GM19468 (cell line): ENCODE measurements around the gene NPTX1.

Experiments used
- ATAC-seq: cut with Tn5 transposase; IDR thresholded peaks from one replicate; pipeline ENCODE4 v1.9.1; 2021; ENCODE audit warnings: mild to moderate bottlenecking, moderate library complexity, moderate number of reproducible peaks; ENCODE audit not compliant: unreplicated experiment; ENCODE audit errors: extremely low read depth

Gene NPTX1

DNA sequence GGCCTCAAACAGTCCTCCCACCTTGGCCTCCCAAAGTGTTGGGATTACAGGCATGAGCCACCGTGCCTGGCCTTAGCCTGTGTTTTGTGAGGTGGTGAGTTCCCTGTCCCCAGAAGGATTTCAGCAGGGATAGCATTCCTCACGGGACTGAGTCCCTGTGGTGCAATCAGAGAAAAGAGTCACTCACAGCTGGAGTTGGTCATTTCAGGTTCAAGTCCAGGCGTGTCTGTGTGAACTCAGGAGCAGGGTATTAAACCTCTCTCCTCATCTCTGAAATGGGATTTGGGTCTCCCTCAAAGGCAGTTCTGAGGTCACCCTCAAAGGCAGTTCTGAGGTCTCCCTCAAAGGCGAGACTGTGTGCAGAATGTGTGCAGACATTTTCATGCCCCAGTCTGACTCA is 28.6 kb downstream of the NPTX1 start:
- no peak for ATAC-seq

GRCh38 chr17:80446645-80447405 is 29.6 kb downstream of the NPTX1 start:
- ATAC-seq = no peak

DNA sequence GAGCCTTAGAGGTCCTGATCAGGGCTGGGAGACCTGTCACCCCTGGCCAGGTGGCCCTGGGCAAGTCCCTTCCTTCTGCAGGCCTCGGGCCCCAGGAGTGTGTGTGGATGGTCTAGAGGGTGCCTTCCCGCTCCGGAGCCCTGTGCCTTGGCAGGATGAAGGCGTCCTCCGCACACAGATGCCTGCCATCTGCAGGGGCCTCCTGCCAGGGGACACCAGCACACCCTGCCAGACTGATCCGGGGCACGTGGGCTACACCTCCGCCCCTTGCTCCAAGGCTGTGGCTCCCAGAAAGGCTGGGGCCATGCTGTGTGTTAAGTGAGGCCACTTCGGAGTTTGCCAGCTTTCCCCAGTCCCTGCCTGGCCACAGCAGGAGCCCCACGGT is 30.7 kb downstream of the NPTX1 start:
- ATAC-seq = no peak

- no peak for ATAC-seq
Measured at GRCh38 chr17:80445007-80445725, 31.2 kb downstream of the NPTX1 start.

GRCh38 chr17:80444644-80444979 is 31.8 kb downstream of the NPTX1 start:
- ATAC-seq = no peak

GRCh38 chr17:80443916-80444643 is 32.3 kb downstream of the NPTX1 start:
- no peak for ATAC-seq

- no peak for ATAC-seq
Measured at GRCh38 chr17:80443498-80443897, 32.9 kb downstream of the NPTX1 start.

DNA sequence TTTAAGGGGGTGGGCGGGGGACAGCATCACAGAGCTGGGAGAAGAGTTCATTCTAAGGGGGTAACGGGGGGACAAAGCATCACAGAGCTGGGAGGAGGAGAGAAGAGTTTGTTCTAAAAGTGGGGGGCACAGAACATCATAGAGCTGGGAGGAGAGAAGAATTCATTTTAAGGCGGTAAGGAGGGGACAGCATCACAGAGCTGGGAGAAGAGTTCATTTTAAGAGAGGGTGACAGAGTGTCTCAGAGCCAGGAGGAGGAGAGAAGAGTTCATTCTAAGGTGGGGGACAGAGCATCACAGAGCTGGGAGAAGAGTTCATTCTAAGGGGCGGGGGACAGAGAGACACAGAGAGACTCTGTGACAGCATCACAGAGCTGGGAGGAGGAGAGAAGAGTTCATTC is 33.6 kb downstream of the NPTX1 start:
- ATAC-seq = no peak

GRCh38 chr17:80442323-80442659 is 34.1 kb downstream of the NPTX1 start:
- ATAC-seq = no peak

GRCh38 chr17:80441598-80442322 is 34.6 kb downstream of the NPTX1 start:
- no peak for ATAC-seq

- ATAC-seq = no peak
Measured at GRCh38 chr17:80441133-80441578, 35.3 kb downstream of the NPTX1 start.

DNA sequence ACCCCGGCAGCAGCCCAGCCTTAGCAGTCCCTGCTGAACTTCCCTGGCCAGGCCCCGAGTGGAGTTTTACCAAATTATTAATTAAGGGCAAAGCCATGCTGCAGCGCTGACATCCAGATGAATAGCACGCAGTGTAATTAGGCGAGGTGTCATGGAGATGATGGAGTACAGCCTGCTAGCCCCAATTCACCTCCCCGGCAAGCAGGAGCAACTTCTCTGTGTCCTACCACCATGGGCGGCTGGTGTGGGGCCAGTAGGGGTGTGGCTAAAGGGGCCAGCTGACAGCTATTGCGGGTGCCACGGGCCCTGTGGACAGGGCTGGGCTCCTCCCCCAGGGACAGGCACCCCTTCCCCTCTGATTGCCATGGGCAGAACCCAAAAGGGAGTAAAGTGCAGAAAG is 36.9 kb downstream of the NPTX1 start:
- ATAC-seq = no peak

DNA sequence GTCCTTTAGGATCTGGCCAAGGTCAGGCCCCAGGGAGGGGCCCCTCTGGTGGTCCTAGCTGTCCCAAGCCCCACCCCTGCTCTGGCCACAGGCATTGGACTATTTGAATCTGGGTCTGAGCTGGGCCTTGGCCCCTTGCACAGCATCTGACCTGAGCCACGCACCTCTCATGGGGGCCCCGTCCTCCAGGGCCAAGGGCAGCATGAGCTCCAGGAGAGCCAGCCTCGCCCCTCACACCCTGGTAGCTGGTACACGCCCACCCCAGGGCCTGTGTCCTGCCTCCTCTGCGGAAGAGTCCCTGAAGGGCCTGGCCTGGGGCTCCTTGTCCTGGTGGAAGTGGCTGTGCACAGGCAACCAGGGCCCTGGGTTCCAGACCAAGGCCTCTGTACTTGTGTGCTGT is 37.6 kb downstream of the NPTX1 start:
- no peak for ATAC-seq

DNA sequence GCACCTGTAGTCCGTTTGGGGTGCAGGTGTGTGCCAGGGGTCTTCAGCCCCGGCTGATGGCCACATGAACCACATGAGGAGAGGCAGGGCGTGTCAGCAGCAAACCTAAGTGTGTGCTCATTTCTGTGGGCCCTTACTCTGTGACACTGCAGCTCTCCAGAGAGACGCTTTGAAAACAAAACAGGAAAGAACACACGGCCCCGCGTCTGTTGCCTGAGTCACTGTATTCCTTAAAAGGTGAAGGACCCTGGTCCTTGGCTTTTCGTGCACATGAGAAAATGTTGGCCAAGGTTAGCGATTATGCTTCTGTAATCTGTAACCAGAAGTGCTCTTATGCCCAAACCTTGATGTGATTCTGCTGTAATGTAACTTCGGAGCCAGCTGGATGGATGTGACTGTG is 38.9 kb downstream of the NPTX1 start:
- ATAC-seq = no peak

DNA sequence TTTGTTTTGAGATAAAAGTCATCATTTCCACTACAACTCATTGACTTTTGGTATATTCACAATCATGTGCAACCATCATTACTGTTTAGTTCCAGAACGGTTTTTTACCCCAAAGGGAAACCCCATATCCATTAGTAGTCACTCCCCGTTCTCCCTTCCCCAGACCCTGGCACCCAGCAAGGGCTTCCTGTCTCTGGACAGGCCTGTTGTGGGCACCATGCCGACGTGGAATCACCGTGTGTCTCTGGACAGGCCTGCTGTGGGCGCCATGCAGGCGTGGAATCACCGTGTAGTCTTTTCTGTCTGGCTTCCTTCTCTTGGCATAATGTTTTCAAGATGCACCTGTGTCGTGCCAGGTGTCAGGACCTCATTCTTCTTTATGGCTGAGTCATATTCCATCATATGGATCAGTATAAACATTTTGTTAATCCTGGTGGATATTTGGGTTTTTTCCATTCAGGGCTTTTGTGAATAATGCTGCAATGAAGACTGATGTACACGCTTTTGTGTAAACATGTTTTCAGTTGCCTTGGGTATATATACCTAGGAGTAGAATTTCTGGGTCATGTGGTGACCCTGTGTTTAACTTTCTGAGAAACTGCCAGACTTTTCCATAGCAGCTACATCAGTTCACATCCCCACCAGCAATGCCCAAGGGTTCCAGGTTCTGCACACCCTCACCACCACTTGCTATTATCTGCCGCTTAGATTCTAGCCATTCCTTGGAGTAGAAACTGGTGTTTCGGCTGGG is 42.3 kb downstream of the NPTX1 start:
- ATAC-seq = no peak

GRCh38 chr17:80432961-80433550 is 43.4 kb downstream of the NPTX1 start:
- ATAC-seq = no peak

DNA sequence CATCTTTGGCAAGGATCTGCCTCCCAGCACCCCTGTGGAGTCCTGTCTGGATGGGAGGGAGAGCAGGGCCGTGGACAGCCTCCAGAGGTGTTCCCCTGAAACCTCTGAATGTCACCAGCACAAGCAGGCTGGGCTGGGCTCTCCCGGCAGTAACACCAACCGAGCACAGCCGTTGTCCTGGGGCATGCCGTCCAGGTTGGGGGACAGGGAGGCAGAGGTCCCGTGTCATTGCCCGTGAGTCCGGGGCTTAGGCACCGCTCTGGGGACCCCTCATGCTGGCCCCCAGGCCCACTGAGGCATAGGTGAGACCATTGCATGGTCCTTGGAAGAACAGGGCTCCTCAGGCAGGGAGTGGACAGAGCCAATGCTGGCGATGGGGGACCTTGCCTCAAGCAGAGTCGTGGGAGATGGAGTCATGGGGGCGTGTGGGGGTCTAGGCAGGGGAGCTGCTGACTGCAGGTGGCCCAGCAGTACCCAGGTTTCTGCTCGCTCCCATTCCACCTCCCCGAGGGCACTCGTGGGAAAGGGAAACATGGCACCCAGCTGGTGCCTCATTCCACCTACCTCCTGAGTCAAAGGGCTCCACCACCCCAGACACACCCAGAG is 44.0 kb downstream of the NPTX1 start:
- no peak for ATAC-seq

DNA sequence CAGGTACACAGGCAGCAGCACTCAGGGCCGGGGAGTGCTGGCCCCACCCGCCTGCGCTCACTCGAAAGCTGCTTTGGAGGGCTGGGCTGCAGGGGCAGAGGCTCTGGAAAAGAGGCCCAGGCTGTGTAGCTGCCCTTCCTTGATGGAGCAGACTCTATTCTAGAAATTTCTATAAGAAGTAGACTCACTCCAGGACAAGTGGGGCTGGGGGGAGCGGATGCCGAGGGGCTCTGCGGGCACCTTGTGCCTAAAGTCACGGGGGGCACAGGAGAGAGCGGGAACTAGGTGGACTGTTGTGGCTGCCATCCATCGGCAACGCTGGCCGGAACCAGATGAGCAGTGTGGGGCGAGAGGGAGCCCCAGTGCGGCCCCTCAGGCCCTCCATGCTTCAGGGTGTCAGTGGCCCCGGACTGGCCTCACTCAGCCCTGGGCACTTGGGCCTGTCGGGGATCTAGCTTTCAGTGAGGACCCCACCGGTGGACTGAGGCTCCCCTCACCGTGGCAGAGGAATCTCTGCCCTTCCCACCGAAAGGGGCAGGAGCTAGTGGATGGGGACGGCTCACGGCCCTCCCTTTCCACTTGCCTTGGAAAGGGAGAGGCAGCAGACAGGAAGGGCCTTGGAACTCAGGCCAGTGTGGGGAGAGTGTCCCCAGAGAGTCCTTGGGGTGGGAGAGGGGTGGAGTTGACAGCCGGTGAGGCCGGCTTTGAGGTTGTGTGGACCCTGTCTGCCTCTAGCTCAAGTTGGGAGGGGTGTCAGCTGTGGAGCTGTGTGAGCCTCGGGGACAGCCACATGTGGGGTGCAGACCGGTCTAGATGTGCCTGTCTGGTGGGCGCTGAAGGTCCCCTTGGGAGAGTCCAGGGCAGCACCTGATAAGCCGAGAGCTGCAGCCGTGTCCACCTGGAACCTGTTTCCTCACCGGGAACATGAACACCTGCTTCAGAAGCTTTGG is 44.9 kb downstream of the NPTX1 start:
- ATAC-seq = no peak
